GM12878 (cell line): ENCODE data around the gene NELL1. TPM values are rescaled to one million over a fixed set of nuclear protein-coding genes. Genes with fewer than 3 reads are reported as not detected.

Experiments
- ATAC-seq: fragments of 200-7000 bp; cut with Tn5 transposase; 3 replicates; pipeline ENCODE4 v1.9.1; 2020; ENCODE audit warnings: mild to moderate bottlenecking, moderate library complexity
- BruUV-seq: library from RNA; stranded (reverse); fragments of 400-500 nt; replicated peaks from 2 replicates; lab custom pipeline; 2021; lab: Mats Ljungman, UMichigan
- CTCF ChIA-PET: fragments of 300-600 bp; sonication (Branson Sonifier 250); formaldehyde crosslinking; extraction: SDS; loops from one replicate; lab custom pipeline; 2021; ENCODE audit warnings: inconsistent platforms; lab: Yijun Ruan, JAX
- POLR2A ChIA-PET: fragments of 350-600 bp; formaldehyde crosslinking; extraction: SDS; loops from one replicate; lab custom pipeline; 2021; ENCODE audit warnings: inconsistent platforms; lab: Charles Lee
- RAD21 ChIA-PET: fragments of 300-600 bp; sonication (Branson Sonifier 250); formaldehyde crosslinking; loops from one replicate; lab custom pipeline; 2023; ENCODE audit warnings: antibody characterized with exemption; ENCODE audit not compliant: unreplicated experiment; lab: Charles Lee
- SMC1A ChIA-PET: fragments of 300-600 bp; sonication (Branson Sonifier 250); formaldehyde crosslinking; loops from one replicate; lab custom pipeline; 2023; ENCODE audit not compliant: unreplicated experiment, uncharacterized antibody; lab: Charles Lee
- DNase-seq: peaks from one replicate; pipeline ENCODE4 v3.0.0-alpha.2; 2011; ENCODE audit warnings: low read depth, low spot score
- FAIRE-seq: peaks from 3 replicates; lab custom pipeline; 2011; peaks lifted over from hg19 to GRCh38; lab: Jason Lieb, UNC
- H2AFZ ChIP-seq: 2 replicates; pipeline ENCODE4 v1.6.0; 2011; ENCODE audit warnings: low read depth, low read length, control low read depth; ENCODE audit not compliant: control insufficient read depth
- H3K27ac ChIP-seq: 2 replicates; pipeline ENCODE4 v1.5.1; 2011; ENCODE audit warnings: control low read depth; ENCODE audit not compliant: control insufficient read depth, insufficient read depth
- H3K27me3 ChIP-seq, 2 experiments: replicated peaks in 1 of 2; 2 replicates each; pipeline versions ENCODE4 v1.6.0 to v1.6.1; 2011; ENCODE audit warnings: low read length in 1 of 2; ENCODE audit not compliant: control insufficient read depth in 2 of 2, insufficient read depth in 2 of 2
- H3K36me3 ChIP-seq, 2 experiments: 2 replicates each; pipeline ENCODE4 v1.5.1; 2011; ENCODE audit warnings: low read length in 1 of 2; ENCODE audit not compliant: control insufficient read depth in 2 of 2, insufficient read depth in 2 of 2
- H3K4me1 ChIP-seq: 2 replicates; pipeline ENCODE4 v1.6.1; 2011; ENCODE audit warnings: mild to moderate bottlenecking, low read length, moderate library complexity, mixed read lengths; ENCODE audit not compliant: control insufficient read depth, insufficient read depth
- H3K4me2 ChIP-seq: 2 replicates; pipeline ENCODE4 v1.6.0; 2011; ENCODE audit warnings: control low read depth; ENCODE audit not compliant: control insufficient read depth, insufficient read depth
- H3K4me3 ChIP-seq: fragments of 200-600 bp; sonication (generic); 2 replicates; pipeline ENCODE4 v1.5.1; 2016
- H3K79me2 ChIP-seq: 2 replicates; pipeline ENCODE4 v1.6.0; 2011; ENCODE audit warnings: low read length; ENCODE audit not compliant: control insufficient read depth, insufficient read depth
- H3K9ac ChIP-seq: 2 replicates; pipeline ENCODE4 v1.8.0; 2011; ENCODE audit warnings: low read length, control low read depth, mixed read lengths; ENCODE audit not compliant: control insufficient read depth, insufficient read depth
- H3K9me3 ChIP-seq: replicated peaks from 3 replicates; pipeline ENCODE4 v1.5.1; 2011; ENCODE audit warnings: mild to moderate bottlenecking, low read length; ENCODE audit not compliant: control insufficient read depth, insufficient read depth
- H4K20me1 ChIP-seq: 2 replicates; pipeline ENCODE4 v1.6.0; 2011; ENCODE audit not compliant: control insufficient read depth, insufficient read depth
- CHD4 ChIP-seq: fragments of 200-600 bp; sonication (generic); IDR thresholded peaks from 2 replicates; pipeline ENCODE4 v1.6.1; 2016; ENCODE audit warnings: mild to moderate bottlenecking
- GABPA ChIP-seq: IDR thresholded peaks from 2 replicates; pipeline ENCODE4 v1.6.1; 2014; ENCODE audit warnings: antibody characterized with exemption, low read depth, mild to moderate bottlenecking, inconsistent platforms
- IKZF1 ChIP-seq: fragments of 450-650 bp; conservative IDR thresholded peaks from 2 replicates; pipeline ENCODE4 v1.6.1; 2017; ENCODE audit warnings: antibody characterized with exemption, mild to moderate bottlenecking
- IKZF2 ChIP-seq, 2 experiments: fragments of 450-650 bp; IDR thresholded peaks; 2 replicates each; pipeline ENCODE4 v1.6.1; 2017; ENCODE audit warnings: mild to moderate bottlenecking in 2 of 2, moderate library complexity in 2 of 2
- SPI1 ChIP-seq: IDR thresholded peaks from 2 replicates; pipeline ENCODE4 v1.6.1; 2011; ENCODE audit warnings: low read depth, mild to moderate bottlenecking, low read length, moderate library complexity, borderline replicate concordance; ENCODE audit not compliant: insufficient read depth
- SUPT20H ChIP-seq: IDR thresholded peaks from 2 replicates; pipeline ENCODE4 v1.6.1; 2011; ENCODE audit warnings: low read depth, mild to moderate bottlenecking, low read length, moderate library complexity, borderline replicate concordance; ENCODE audit not compliant: control insufficient read depth
- TBL1XR1 ChIP-seq: IDR thresholded peaks from 2 replicates; pipeline ENCODE4 v1.6.1; 2012; ENCODE audit warnings: low read depth, low read length, improper control_type of control experiment
- WGBS: methylation state at CpG from one replicate; pipeline ENCODE4 v1.1.6; 2016; ENCODE audit warnings: low lambda C conversion rate; ENCODE audit not compliant: insufficient replicate concordance, insufficient coverage; ENCODE audit errors: missing lambda C conversion rate; 5-methylcytosine and 5-hydroxymethylcytosine counted together
- in situ Hi-C: fragments of 300-500 bp; cut with MboI; formaldehyde crosslinking; loops from 9 replicates; pipeline ENCODE4 v1.14.3; 2018; ENCODE audit warnings: mixed read lengths
- intact Hi-C: fragments of 100-400 bp; cut with micrococcal nuclease; formaldehyde crosslinking; loops from one replicate; pipeline ENCODE4 v1.14.2; 2022; ENCODE audit not compliant: unreplicated experiment
- polyA plus RNA-seq, 11 experiments: library from polyadenylated mRNA; depleted of rRNA in 4 of 11; unstranded in 6 of 11; stranded (reverse) in 5 of 11; fragments of >200 nt; fragmentation: Nextera tagmentation in 4 of 11; fragmentation: Illumina TruSeq in 1 of 11; extraction: Ambion mirVana in 4 of 11; extraction: Trizol in 1 of 11; gene quantifications; 1 replicate in 1 of 11; 2 replicates in 10 of 11; pipeline versions ENCODE4 v1.2.1 to v1.2.3, GENCODE V29; 2011 to 2016; ENCODE audit warnings: inconsistent platforms in 2 of 11, missing spikeins in 2 of 11, low read depth in 1 of 11
- total RNA-seq, 4 experiments: library from RNA; depleted of rRNA in 3 of 4; stranded (reverse); fragments of >200 nt in 3 of 4; fragmentation: Illumina TruSeq in 1 of 4; extraction: Trizol in 1 of 4; gene quantifications; 2 replicates each; pipeline versions ENCODE4 v1.2.1 to v1.2.3, GENCODE V29; 2013 to 2021
- TF ChIP-seq, protein P1 (sequence below): fragments of 450-650 bp; IDR thresholded peaks from 2 replicates; pipeline ENCODE4 v1.6.1; 2018; ENCODE audit warnings: mild to moderate bottlenecking, low read depth, moderate library complexity; ENCODE audit not compliant: partially characterized antibody
- TF ChIP-seq, protein P2 (sequence below): fragments of 450-650 bp; IDR thresholded peaks from 2 replicates; pipeline ENCODE4 v1.6.1; 2016; ENCODE audit warnings: mild to moderate bottlenecking
- TF ChIP-seq, protein P3 (sequence below): fragments of 150-350 bp; IDR thresholded peaks from 2 replicates; pipeline ENCODE4 v1.6.1; 2016; ENCODE audit warnings: low read depth, low read length

NELL1 gene
- total and polyA plus RNA-seq, 10 of the 15 experiments (the other 5 are each of a cell fraction or from before 2014, with no cell fraction given): 0.02 to 0.12 TPM; not detected in 8

DNA sequence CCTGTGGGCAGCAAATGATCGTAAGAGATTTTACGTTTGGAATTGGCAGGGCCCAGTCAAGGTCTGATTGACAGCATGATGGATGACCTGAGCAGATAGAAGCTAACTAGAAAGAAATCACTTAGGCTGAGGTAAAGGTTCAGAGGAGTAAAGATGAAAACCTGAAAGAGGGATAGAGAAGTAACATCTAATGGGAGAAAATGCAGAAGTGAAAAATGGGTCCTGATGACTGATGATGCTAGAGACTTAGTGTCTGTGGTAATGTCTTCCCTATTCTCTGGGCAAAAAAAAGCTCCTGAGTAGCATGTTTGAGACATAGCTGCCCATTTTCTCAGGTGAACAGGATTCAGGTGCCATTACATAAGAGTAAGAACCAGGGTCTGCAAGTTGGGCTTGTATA, 894.7 kb downstream of the NELL1 start:
- no peaks in the 10 kb centered on the region for H4K20me1 ChIP-seq
- in situ Hi-C loops: no loop called here
- no peak overlapping the region for H3K27ac ChIP-seq
- no peaks in the 10 kb centered on the region for H3K79me2 ChIP-seq
- RAD21 ChIA-PET: interaction anchor here (0.5 kb wide), 1 partner anchor 308 kb away, joined by 3 read pairs; no protein-coding TSS in a partner anchor
- H3K4me1 ChIP-seq: no peaks in the 10 kb centered on the region
- H2AFZ ChIP-seq: no peak overlapping the region
- ATAC-seq (peak; percentile 80), DNase-seq (no peak), FAIRE-seq (no peak)
- no peak overlapping the region for H3K4me2 ChIP-seq
- POLR2A ChIA-PET: no interaction called here
- no peaks in the 10 kb centered on the region for H3K36me3 ChIP-seq
- H3K9ac ChIP-seq: no peak overlapping the region
- SMC1A ChIA-PET: interaction anchor here (0.6 kb wide), 1 partner anchor 63 kb away, joined by 3 read pairs; no protein-coding TSS in a partner anchor
- 46% methylated on average over 2 of the region's 2 CpGs for WGBS
- no peaks in the 10 kb centered on the region for H3K27me3 ChIP-seq
- H3K4me3 ChIP-seq: no peak overlapping the region
- no peaks in the 10 kb centered on the region for H3K9me3 ChIP-seq
- TF ChIP-seq SUPT20H (no peak), TBL1XR1 (no peak), CHD4 (no peak), SPI1 (peak; percentile 72), IKZF1 (0 out of 2 replicates have a peak, but pooled peaks have one; percentile 27), IKZF2 (IDR thresholded peaks at IDR 0.05) (peak; percentile 39 to 57; a peak in 2 of 4 replicates), GABPA (no peak)
- TF ChIP-seq, protein P1, sequence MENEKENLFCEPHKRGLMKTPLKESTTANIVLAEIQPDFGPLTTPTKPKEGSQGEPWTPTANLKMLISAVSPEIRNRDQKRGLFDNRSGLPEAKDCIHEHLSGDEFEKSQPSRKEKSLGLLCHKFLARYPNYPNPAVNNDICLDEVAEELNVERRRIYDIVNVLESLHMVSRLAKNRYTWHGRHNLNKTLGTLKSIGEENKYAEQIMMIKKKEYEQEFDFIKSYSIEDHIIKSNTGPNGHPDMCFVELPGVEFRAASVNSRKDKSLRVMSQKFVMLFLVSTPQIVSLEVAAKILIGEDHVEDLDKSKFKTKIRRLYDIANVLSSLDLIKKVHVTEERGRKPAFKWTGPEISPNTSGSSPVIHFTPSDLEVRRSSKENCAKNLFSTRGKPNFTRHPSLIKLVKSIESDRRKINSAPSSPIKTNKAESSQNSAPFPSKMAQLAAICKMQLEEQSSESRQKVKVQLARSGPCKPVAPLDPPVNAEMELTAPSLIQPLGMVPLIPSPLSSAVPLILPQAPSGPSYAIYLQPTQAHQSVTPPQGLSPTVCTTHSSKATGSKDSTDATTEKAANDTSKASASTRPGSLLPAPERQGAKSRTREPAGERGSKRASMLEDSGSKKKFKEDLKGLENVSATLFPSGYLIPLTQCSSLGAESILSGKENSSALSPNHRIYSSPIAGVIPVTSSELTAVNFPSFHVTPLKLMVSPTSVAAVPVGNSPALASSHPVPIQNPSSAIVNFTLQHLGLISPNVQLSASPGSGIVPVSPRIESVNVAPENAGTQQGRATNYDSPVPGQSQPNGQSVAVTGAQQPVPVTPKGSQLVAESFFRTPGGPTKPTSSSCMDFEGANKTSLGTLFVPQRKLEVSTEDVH: no peak
- TF ChIP-seq, protein P2, sequence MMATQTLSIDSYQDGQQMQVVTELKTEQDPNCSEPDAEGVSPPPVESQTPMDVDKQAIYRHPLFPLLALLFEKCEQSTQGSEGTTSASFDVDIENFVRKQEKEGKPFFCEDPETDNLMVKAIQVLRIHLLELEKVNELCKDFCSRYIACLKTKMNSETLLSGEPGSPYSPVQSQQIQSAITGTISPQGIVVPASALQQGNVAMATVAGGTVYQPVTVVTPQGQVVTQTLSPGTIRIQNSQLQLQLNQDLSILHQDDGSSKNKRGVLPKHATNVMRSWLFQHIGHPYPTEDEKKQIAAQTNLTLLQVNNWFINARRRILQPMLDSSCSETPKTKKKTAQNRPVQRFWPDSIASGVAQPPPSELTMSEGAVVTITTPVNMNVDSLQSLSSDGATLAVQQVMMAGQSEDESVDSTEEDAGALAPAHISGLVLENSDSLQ: peak; percentile 76
- TF ChIP-seq, protein P3, sequence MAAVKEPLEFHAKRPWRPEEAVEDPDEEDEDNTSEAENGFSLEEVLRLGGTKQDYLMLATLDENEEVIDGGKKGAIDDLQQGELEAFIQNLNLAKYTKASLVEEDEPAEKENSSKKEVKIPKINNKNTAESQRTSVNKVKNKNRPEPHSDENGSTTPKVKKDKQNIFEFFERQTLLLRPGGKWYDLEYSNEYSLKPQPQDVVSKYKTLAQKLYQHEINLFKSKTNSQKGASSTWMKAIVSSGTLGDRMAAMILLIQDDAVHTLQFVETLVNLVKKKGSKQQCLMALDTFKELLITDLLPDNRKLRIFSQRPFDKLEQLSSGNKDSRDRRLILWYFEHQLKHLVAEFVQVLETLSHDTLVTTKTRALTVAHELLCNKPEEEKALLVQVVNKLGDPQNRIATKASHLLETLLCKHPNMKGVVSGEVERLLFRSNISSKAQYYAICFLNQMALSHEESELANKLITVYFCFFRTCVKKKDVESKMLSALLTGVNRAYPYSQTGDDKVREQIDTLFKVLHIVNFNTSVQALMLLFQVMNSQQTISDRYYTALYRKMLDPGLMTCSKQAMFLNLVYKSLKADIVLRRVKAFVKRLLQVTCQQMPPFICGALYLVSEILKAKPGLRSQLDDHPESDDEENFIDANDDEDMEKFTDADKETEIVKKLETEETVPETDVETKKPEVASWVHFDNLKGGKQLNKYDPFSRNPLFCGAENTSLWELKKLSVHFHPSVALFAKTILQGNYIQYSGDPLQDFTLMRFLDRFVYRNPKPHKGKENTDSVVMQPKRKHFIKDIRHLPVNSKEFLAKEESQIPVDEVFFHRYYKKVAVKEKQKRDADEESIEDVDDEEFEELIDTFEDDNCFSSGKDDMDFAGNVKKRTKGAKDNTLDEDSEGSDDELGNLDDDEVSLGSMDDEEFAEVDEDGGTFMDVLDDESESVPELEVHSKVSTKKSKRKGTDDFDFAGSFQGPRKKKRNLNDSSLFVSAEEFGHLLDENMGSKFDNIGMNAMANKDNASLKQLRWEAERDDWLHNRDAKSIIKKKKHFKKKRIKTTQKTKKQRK: no peak
- intact Hi-C loops: no loop called here
- no TSS peak for BruUV-seq
- CTCF ChIA-PET: no interaction called here
